GM21515 (cell line): ENCODE results near the gene KIAA0040.
"Not testable (repeated sequence)": the region's sequence is repeated elsewhere in the genome, so short reads cannot be mapped to it uniquely, and the experiment has no call there.

Source experiments
- ATAC-seq: cut with Tn5 transposase; IDR thresholded peaks from one replicate; pipeline ENCODE4 v1.9.1; 2021; ENCODE audit not compliant: unreplicated experiment

KIAA0040 gene

GRCh38 chr1:175108331-175108820 is 84.2 kb downstream of the KIAA0040 start:
- not testable (repeated sequence) for ATAC-seq
